HG03520 (cell line): ENCODE measurements around the gene RCAN1.

Experiments used
- ATAC-seq: cut with Tn5 transposase; IDR thresholded peaks from one replicate; pipeline ENCODE4 v1.9.1; 2021; ENCODE audit warnings: mild to moderate bottlenecking, moderate library complexity; ENCODE audit not compliant: unreplicated experiment

The RCAN1 gene

GRCh38 chr21:34614628-34615486, at the start of gene RCAN1:
Gene RCAN1 (minus strand): TSS chr21:34615113. CDS start chr21:34615011, 102 bp downstream.
- ATAC-seq, result peak; percentile 95

GRCh38 chr21:34661848-34662247, 46.9 kb upstream of the RCAN1 start:
- ATAC-seq, result no peak

GRCh38 chr21:34653522-34653921, 38.6 kb upstream of the RCAN1 start:
- ATAC-seq, result no peak

- no peak for ATAC-seq
Observed at GRCh38 chr21:34651642-34652041, 36.7 kb upstream of the RCAN1 start.

GRCh38 chr21:34650861-34651431, 36.0 kb upstream of the RCAN1 start:
- no peak for ATAC-seq

- no peak for ATAC-seq
Observed at GRCh38 chr21:34649400-34649799, 34.5 kb upstream of the RCAN1 start.

- no peak for ATAC-seq
Observed at GRCh38 chr21:34648739-34649297, 33.9 kb upstream of the RCAN1 start.

GRCh38 chr21:34647555-34647954, 32.6 kb upstream of the RCAN1 start:
- ATAC-seq, result no peak

- ATAC-seq, result no peak
Observed at GRCh38 chr21:34644825-34645224, 29.9 kb upstream of the RCAN1 start.

GRCh38 chr21:34642211-34643075, 27.5 kb upstream of the RCAN1 start:
- no peak for ATAC-seq

GRCh38 chr21:34640858-34641257, 25.9 kb upstream of the RCAN1 start:
- no peak for ATAC-seq

GRCh38 chr21:34639882-34640788, 25.2 kb upstream of the RCAN1 start:
- no peak for ATAC-seq

GRCh38 chr21:34639250-34639649, 24.3 kb upstream of the RCAN1 start:
- ATAC-seq, result no peak

GRCh38 chr21:34636961-34637360, 22.0 kb upstream of the RCAN1 start:
- no peak for ATAC-seq

- ATAC-seq, result no peak
Observed at GRCh38 chr21:34635307-34635706, 20.4 kb upstream of the RCAN1 start.

GRCh38 chr21:34632498-34632897, 17.6 kb upstream of the RCAN1 start:
- no peak for ATAC-seq

- ATAC-seq, result no peak
Observed at GRCh38 chr21:34630536-34631143, 15.7 kb upstream of the RCAN1 start.

GRCh38 chr21:34626131-34626530, 11.2 kb upstream of the RCAN1 start:
- no peak for ATAC-seq

- no peak for ATAC-seq
Observed at GRCh38 chr21:34625030-34625593, 10.2 kb upstream of the RCAN1 start.
